GM18907 (cell line): ENCODE data around the gene ANKMY1.
"Not testable (repeated sequence)": the region's sequence is repeated elsewhere in the genome, so short reads cannot be mapped to it uniquely, and the experiment has no call there.

ENCODE experiments used
- ATAC-seq: cut with Tn5 transposase; IDR thresholded peaks from one replicate; pipeline ENCODE4 v1.9.1; 2021; ENCODE audit warnings: mild to moderate bottlenecking, moderate library complexity; ENCODE audit not compliant: unreplicated experiment

The ANKMY1 gene

GRCh38 chr2:240569523-240569997 is 11.8 kb upstream of the ANKMY1 start:
- ATAC-seq = no peak

- peak; percentile 17 for ATAC-seq
Observed at GRCh38 chr2:240568678-240569522, 11.1 kb upstream of the ANKMY1 start.

- ATAC-seq = peak; percentile 27
Observed at GRCh38 chr2:240567872-240568677, 10.3 kb upstream of the ANKMY1 start, which contains the start of gene RNPEPL1. TSS of gene RNPEPL1 (plus strand) at chr2:240568484. CDS start at chr2:240568587, 103 bp downstream.

- no peak for ATAC-seq
Observed at GRCh38 chr2:240567137-240567871, 9.5 kb upstream of the ANKMY1 start.

GRCh38 chr2:240566203-240567136 is 8.7 kb upstream of the ANKMY1 start:
- peak; percentile 47 for ATAC-seq

- ATAC-seq = peak; percentile 40
Observed at GRCh38 chr2:240565333-240566202, 7.8 kb upstream of the ANKMY1 start.

- ATAC-seq = no peak
Observed at GRCh38 chr2:240564561-240565332, 7.0 kb upstream of the ANKMY1 start.

- ATAC-seq = no peak
Observed at GRCh38 chr2:240563951-240564560, 6.3 kb upstream of the ANKMY1 start.

- not testable (repeated sequence) for ATAC-seq
Observed at GRCh38 chr2:240563231-240563630, 5.4 kb upstream of the ANKMY1 start.

- ATAC-seq = peak; percentile 12
Observed at GRCh38 chr2:240561325-240561971, 3.7 kb upstream of the ANKMY1 start.

GRCh38 chr2:240560480-240561324 is 2.9 kb upstream of the ANKMY1 start:
- ATAC-seq = peak; percentile 64

GRCh38 chr2:240560084-240560479 is 2.3 kb upstream of the ANKMY1 start, which contains the start of gene DUSP28:
TSS of gene DUSP28 (plus strand) at chr2:240560357. CDS start at chr2:240560685, 328 bp downstream.
- peak; percentile 68 for ATAC-seq

GRCh38 chr2:240559286-240559685 is 1.5 kb upstream of the ANKMY1 start:
- ATAC-seq = no peak

- ATAC-seq = no peak
Observed at GRCh38 chr2:240558236-240558761, 511 bp upstream of the ANKMY1 start.

- ATAC-seq = no peak
Observed at GRCh38 chr2:240557101-240557751, 562 bp downstream of the ANKMY1 start.
